Stimulated activated CD8-positive, alpha-beta memory T cell treated with anti-CD3 and anti-CD28 coated beads, Interleukin-12 subunit alpha, Interleukin-12 subunit beta, amount 100 ng/mL, for 1 hour (primary cell): ENCODE results near the gene TADA3.
A peak's percentile ranks its signal among the peaks of the same experiment; 100 is the strongest.

Source experiments
- DNase-seq: peaks from one replicate; pipeline ENCODE4 v3.0.0-alpha.2; 2020; ENCODE audit warnings: low read depth

Gene TADA3

GRCh38 chr3:9809615-9810432 lies 17.6 kb upstream of the TADA3 start, which contains the start of gene TTLL3:
TTLL3 (plus strand) TSS chr3:9810262; CDS start chr3:9810662, 400 bp downstream.
- no peak for DNase-seq

GRCh38 chr3:9809239-9809614 lies 17.0 kb upstream of the TADA3 start:
- DNase-seq: no peak

- DNase-seq: peak; percentile 36
These were observed 16.2 kb upstream of the TADA3 start for GRCh38 chr3:9808345-9809037.

GRCh38 chr3:9807981-9808344 lies 15.7 kb upstream of the TADA3 start:
- DNase-seq: no peak

GRCh38 chr3:9806688-9807589 lies 14.7 kb upstream of the TADA3 start:
- no peak for DNase-seq

GRCh38 chr3:9806137-9806536 lies 13.9 kb upstream of the TADA3 start:
- DNase-seq: no peak

GRCh38 chr3:9804996-9805395 lies 12.7 kb upstream of the TADA3 start:
- no peak for DNase-seq

GRCh38 chr3:9803494-9803893 lies 11.2 kb upstream of the TADA3 start:
- no peak for DNase-seq

- DNase-seq: no peak
These were observed 8.3 kb upstream of the TADA3 start for GRCh38 chr3:9800529-9800928.

GRCh38 chr3:9797196-9797945 lies 5.1 kb upstream of the TADA3 start:
- no peak for DNase-seq

- DNase-seq: no peak
These were observed 2.9 kb upstream of the TADA3 start for GRCh38 chr3:9795207-9795606.

GRCh38 chr3:9794400-9794799 lies 2.1 kb upstream of the TADA3 start:
- no peak for DNase-seq

GRCh38 chr3:9793161-9793781 lies 998 bp upstream of the TADA3 start:
- DNase-seq: no peak

GRCh38 chr3:9791790-9792404 lies 376 bp downstream of the TADA3 start:
- no peak for DNase-seq

- DNase-seq: no peak
These were observed 1.1 kb downstream of the TADA3 start for GRCh38 chr3:9791127-9791526.

- no peak for DNase-seq
These were observed 4.6 kb downstream of the TADA3 start for GRCh38 chr3:9787714-9788113.

GRCh38 chr3:9786825-9787669 lies 5.2 kb downstream of the TADA3 start:
- DNase-seq: no peak

GRCh38 chr3:9786209-9786739 lies 6.0 kb downstream of the TADA3 start:
- no peak for DNase-seq

GRCh38 chr3:9785602-9786001 lies 6.7 kb downstream of the TADA3 start:
- no peak for DNase-seq

GRCh38 chr3:9784965-9785364 lies 7.3 kb downstream of the TADA3 start:
- DNase-seq: no peak
